GM19043 (cell line): Measurements from ENCODE around the gene ZNF468.
A peak's percentile ranks its signal among the peaks of the same experiment; 100 is the strongest.
"Not testable (repeated sequence)": the region's sequence is repeated elsewhere in the genome, so short reads cannot be mapped to it uniquely, and the experiment has no call there.

Experiments used
- ATAC-seq: cut with Tn5 transposase; IDR thresholded peaks from one replicate; pipeline ENCODE4 v1.9.1; 2021; ENCODE audit warnings: low read depth; ENCODE audit not compliant: unreplicated experiment

ZNF468 gene

GRCh38 chr19:52829866-52830265 lies 27.6 kb downstream of the ZNF468 start:
- not testable (repeated sequence) for ATAC-seq

DNA sequence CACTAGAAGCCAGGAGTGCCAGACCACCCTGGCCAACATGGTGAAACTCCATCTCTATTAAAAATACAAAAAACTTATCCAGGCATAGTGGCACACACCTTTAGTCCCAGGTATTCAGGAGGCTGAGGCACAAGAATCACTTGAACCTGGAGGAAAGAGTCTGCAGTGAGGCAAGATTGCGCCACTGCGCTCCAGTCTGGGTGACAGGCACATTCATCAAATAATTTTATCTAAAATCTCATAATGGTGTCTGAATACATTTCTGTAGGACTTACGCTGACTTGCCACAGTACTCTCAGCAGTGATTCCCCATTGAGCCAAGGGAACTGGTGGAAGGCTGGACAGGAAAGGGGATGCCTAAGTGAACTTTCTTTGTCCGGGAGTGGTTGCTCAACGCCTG lies 31.7 kb downstream of the ZNF468 start:
- ATAC-seq = no peak

DNA sequence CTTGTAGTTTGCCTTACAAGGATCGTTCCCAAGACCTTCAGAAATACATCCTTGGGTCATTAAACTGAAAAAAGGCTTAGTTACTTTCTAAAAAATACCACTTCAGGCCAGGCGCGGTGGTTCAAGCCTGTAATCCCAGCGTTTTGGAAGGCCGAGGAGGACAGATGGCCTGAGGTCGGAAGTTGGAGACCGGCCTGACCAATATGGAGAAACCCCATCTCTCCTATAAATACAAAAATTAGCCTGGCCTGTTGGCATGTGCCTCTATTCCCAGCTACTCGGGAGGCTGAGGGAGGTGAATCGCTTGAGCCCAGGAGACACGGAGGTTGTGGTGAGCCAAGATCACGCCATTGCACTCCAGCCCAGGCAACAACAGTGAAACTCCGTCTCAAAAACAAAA lies 33.7 kb downstream of the ZNF468 start:
- ATAC-seq = no peak

DNA sequence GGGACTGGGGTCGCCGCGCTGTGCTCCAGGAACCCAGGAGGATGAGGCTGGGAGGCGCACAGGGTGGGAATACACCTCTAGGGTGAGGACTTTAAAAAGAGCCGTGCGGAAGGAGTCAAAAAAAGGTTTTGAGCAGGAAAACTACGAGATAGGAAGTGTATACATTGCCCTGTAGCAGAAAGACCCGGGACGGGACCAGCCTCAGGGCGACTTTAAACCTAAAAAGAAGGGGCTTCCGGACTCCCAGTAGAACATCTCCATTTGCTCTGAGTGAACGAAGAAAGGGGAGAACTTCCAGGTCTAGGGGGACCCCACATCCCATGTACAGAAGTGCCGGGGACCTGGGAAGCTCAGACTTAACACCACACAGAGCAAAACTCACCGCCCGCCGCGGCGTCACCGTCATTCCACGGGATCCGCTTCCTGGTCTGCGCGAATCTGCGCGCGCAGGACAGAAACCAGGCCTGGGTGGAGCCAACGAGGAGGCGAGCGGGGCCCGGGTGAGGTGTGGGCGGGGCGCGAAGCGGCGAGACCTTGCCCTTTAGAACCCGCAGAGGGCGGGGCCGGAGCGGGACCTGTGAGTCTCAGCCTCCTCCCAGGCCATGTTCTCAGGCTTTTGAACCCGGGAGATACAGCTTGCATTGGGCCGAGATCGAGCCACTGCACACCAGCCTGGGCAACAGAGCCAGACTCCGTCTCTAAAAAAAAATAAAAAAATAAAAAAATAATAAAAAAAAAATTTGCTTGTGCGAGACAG lies 36.0 kb downstream of the ZNF468 start, which contains the start of gene ZNF28:
ZNF28 (minus strand) TSS at position 430 of the 757 bp plus-strand sequence. CDS start 3,675 bp downstream, outside the sequence.
- ATAC-seq = peak; percentile 94

- not testable (repeated sequence) for ATAC-seq
Measured at GRCh38 chr19:52820472-52821203, 36.8 kb downstream of the ZNF468 start.

- no peak for ATAC-seq
Measured at GRCh38 chr19:52809801-52810200, 47.6 kb downstream of the ZNF468 start.

DNA sequence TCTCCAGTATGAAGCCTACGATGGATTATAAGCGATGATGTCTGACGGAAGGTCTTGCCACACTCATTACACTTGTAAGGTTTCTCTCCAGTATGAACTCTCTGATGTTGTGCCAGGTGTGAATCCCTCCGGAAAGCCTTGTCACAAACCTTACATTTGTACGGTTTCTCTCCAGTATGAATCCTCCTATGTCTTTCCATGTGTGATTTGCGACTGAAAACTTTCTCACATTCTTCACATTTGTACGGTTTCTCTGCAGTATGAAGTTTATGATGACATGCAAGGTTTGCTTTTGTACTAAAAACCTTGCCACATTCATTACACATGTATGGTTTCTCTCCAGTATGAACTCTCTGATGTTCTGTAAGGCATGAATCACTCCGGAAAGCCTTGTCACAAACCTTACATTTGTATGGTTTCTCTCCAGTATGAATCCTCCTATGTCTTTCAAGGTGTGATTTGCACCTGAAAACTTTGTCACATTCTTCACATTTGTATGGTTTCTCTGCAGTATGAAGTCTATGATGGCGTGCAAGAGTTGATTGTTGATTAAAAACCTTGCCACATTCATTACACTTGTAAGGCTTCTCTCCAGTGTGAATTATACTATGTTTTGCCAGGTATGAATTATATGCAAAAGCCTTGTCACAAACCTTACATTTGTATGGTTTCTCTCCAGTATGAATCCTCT lies 57.3 kb downstream of the ZNF468 start:
- not testable (repeated sequence) for ATAC-seq

DNA sequence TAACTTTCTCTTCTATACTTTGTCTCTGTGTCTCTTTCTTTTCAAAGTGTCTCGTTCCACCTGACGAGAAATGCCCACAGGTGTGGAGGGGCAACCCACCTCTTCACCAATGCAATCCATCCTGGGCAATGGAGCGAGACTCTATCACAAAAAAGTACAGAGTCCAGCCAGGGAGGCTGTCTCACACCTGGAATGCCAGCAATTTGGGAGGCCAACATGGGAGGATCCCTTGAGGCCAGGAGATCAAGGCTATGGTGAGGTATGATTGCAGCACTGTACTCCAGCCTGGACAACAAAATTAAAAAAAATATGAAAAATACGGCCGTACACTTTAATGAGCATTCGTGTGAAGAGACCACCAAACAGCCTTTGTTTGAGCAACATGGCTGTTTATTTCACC lies 68.0 kb downstream of the ZNF468 start:
- no peak for ATAC-seq
